GM03348 (cell line): ENCODE results near the gene DZANK1.
"Not testable (repeated sequence)": the region's sequence is repeated elsewhere in the genome, so short reads cannot be mapped to it uniquely, and the experiment has no call there.

Source experiments
- DNase-seq: peaks from one replicate; pipeline ENCODE4 v3.0.0; 2012; ENCODE audit warnings: low spot score

The DZANK1 gene

DNA sequence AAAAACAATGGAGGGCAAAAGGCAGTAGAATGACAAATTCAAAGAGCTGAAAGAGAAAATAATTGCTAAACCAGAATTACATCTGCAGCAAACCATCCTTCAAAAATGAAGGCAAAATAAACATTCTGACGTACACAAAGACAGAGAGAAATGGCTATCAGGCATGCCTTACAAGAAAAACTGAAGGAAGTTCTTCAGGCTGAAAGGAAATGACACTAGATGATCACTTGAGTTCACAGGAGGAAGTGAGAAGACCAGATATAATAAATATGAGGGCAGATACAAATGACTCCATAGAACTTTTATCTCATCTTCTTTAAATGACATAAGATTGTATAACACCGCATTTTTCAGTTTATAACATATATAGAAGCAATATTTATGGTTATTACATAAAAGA lies 30.0 kb downstream of the DZANK1 start:
- no peak for DNase-seq

GRCh38 chr20:18431206-18431605 lies 35.6 kb downstream of the DZANK1 start:
- DNase-seq: no peak

- DNase-seq: no peak
These were observed 36.5 kb downstream of the DZANK1 start for GRCh38 chr20:18430172-18430826.

DNA sequence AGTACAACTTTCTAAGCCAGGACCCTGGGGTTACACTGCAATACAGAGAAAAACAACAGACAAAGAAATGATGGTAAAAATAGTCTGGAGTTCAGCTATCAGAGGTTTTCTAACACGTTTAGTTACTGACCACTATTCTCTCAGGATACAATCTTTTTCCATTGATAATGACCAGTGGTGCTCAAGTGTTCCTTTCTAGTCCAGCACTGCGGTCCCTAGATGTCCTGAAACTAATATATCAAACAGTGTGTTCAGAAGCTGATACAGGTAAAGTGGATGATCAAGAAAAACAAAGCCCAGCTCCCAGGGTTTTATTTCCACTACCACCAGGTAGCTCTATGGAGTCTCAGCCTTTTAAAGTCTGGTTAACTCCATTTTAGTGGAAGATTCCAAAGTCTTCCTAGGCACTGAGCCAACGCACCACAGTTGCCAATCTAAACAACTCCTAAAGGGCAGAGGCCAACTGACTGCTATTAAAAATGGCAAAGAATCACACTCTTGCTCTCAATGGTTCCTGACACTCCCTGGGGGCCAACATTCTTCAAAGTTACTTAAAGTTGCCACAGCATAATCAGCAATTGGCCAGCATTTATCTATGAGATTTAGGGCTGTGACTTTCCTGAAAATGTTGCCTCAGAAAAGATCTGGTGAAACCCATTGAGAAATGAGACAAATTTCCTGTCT lies 38.2 kb downstream of the DZANK1 start:
- DNase-seq: no peak

DNA sequence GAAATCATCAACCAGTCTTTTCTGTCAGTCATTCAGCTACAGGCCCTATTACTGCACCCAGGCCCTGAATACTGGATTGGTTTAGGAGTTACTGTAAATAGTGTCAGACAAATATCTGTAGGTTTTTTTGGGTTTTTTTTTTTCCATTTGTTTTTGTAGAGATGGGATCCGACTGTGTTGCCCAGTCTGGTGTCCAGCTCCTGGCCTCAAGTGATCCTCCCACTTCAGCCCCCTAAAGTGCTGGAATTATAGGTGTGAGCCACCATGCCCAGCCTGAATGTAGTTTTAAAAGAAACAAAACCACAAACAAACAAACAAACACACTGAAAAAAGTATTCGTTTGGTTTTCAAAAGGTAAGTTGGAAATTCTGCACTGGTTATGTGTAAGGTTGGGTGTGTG lies 39.6 kb downstream of the DZANK1 start:
- no peak for DNase-seq

DNA sequence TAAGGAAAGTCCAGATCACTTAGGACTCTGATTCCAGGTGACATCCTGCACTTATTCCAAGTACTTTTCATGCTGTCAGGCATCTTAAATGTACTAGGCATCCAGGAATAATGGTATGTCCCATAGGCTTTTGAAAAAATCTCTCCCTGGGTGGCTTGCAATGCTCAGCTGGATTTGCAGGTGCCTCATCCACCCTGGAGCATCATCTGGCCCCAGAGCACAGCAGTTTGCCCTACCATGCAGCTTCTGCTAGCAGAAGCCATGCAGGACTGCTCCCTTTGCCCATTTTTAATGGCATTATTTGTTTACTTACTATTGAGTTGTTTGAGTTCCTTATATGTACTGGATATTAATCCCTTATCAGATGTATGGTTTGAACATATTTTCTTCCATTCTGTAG lies 45.2 kb downstream of the DZANK1 start:
- DNase-seq: no peak

DNA sequence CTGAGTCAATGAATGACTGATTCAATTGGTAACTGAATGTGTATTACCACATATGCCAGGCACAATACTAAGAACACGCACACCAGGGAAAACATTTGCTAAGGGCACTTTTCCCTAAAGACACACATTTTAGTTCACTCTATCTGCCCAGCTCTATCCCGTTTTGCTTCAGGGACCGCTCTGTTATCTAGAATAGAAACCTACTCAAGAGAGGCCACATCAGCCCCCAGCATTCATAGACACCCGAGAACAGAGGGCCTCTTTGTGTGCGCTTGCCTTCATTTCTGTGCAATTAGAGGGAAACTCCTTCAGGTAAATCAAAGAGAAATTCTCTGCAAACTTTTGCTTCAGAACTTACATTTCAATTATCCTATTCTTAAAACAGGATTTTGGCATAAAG lies 50.3 kb downstream of the DZANK1 start:
- DNase-seq: no peak

GRCh38 chr20:18414140-18414539 lies 52.7 kb downstream of the DZANK1 start:
- no peak for DNase-seq

- no peak for DNase-seq
These were observed 54.5 kb downstream of the DZANK1 start for GRCh38 chr20:18412221-18412901.

DNA sequence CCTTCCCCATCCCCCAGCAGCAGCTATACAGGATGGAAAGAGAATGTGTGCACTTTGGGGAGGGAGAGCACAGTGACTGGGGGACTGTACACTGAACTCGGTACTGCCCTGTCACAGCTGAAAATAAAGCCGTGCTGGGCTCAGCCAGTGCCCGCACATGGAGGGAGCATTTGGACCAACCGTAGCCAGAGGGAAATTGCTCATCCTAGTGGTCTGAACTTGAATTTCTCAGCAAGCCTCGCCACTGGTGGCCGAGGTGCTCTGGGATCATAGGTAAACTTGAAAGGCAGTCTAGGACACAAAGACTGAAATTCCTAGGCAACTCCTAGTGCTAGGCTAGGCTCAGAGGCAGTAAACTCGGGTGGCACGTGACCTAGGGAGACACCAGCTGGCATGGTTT lies 61.0 kb downstream of the DZANK1 start:
- DNase-seq: no peak

DNA sequence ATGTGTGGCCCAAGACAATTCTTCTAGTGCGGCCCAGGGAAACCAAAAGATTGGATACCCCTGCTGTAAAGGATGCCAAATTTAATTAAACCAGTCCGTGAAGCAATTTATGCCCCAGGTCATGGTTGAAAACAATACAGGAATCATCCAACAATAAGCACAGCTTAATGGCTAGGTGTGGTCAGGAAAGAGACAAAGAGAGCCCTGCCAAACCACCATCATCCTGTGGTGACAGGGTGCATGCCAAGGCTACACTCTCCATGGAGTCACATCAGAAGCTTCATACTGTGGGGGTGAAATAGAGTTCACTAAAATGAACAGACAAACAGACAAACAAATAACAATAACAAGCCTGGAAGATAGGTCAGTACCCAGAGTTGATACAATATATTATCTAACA lies 62.7 kb downstream of the DZANK1 start:
- DNase-seq: peak; percentile 23

- DNase-seq: no peak
These were observed 63.6 kb downstream of the DZANK1 start for GRCh38 chr20:18403269-18403668.

DNA sequence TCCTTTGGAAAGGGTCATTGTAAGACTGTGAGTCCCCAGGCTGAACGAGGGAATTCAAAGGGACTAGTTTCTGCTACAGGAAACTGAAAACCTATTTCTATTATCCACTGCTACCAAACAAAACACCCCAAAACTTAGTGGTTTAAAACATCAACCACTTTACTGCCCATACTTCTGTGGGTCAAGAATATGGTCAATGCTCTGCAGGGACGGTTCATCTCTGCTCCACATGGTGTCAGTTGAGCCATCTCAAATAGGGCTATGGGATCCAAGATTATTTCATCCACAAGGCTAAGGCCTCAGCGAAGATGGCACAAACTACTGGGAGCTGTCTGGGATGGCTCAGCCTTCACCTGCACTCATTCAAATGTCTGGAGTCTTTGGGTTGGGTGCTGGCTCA lies 65.5 kb downstream of the DZANK1 start:
- DNase-seq: no peak

- DNase-seq: no peak
These were observed 66.4 kb downstream of the DZANK1 start for GRCh38 chr20:18400460-18400859.

- DNase-seq: not testable (repeated sequence)
These were observed 68.1 kb downstream of the DZANK1 start for GRCh38 chr20:18398713-18399112.

DNA sequence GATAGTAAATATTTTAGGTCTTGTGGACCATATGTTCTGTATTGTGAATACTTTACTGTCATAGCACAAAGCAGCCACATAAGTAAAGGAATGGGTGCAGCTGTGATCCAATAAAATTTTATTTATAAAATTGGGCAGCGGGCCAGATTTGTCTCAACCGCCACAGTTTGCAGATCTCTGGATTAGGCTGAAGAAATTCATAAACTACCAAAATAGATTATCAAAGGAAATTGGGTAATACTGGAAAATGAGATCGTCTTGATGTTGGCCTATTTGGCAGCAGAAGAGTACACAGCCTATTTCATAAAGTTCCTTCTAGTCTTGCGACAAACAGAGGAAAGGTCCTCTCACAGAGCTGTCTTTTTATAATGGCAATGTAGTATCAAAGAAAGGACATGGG lies 69.8 kb downstream of the DZANK1 start:
- DNase-seq: no peak

- no peak for DNase-seq
These were observed 71.3 kb downstream of the DZANK1 start for GRCh38 chr20:18395544-18395943.

DNA sequence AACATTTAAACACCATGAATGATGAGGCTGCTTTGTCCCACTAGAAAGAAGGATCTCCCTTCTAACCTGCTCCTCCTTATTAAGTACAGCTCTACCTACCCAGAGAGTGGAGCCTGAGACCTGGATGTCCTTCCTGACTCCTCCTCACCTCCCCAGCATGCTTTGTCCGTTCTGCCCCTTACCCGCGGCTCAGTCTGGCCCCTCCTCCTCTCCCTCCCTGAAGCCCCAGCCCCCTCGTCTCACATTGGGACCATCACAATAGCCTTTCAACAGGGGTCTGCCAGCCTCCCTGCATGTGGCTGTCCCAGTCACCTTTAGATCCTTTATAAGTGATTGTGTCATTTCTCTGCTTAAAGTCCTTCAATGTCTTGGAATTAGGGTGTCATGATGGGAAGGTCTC lies 72.5 kb downstream of the DZANK1 start:
- no peak for DNase-seq

DNA sequence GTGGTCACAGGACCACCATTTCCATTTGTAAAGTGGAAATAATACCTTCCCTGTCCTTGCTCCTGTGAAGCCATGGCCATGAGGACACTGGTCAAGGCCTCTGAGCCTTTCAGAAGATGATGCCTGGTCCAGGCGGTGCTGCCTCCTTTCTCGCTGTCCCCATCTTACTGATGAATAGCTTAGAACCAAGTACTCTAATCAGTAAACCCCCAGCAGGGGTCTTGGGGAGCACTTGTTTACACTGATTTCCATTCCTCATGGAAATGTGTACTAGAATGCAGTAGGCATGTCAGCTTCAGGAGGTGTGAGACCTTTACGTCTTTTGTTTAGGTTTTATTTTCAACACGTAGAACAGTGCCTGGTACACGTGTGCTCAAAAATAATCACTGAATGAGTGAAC lies 75.1 kb downstream of the DZANK1 start:
- no peak for DNase-seq

DNA sequence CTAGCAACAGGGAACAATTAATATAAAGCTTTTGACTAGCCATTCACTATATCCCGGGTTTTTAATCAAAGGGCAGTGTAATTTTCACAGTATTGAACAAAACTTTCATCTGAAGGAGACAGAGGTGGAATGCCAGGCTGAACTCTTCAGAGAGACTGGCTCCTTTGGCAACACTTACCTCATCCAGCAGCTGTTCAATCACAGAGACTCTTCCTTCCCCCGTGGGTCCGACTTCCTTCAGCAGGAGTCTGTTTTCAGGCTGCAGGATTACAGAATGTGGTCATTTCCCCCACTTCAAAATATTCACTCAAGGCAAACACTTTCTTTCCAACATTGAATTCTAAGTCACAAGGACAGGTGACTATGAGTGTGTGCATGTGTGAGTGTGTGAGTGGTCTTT lies 76.6 kb downstream of the DZANK1 start:
- no peak for DNase-seq

DNA sequence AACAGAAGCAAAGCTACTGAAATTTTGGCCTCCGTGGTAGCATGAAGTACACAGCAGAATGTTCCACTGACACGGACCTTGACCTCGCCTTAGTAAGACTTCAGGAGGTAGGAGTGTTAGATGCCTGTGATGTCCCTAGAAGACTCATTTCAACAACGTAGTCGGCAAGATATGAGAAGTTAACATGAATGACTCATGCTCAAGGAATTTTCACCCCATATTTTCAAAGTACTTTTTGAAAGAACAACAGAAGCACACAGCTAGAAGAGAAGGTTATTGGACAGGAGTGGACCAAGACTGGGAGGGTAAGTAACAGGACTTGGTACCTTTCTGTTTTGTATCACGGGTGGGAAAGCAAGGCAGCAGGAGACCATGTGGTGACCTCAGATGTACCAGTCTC lies 78.0 kb downstream of the DZANK1 start:
- DNase-seq: peak; percentile 17

GRCh38 chr20:18380908-18381529 lies 85.8 kb downstream of the DZANK1 start:
- no peak for DNase-seq

DNA sequence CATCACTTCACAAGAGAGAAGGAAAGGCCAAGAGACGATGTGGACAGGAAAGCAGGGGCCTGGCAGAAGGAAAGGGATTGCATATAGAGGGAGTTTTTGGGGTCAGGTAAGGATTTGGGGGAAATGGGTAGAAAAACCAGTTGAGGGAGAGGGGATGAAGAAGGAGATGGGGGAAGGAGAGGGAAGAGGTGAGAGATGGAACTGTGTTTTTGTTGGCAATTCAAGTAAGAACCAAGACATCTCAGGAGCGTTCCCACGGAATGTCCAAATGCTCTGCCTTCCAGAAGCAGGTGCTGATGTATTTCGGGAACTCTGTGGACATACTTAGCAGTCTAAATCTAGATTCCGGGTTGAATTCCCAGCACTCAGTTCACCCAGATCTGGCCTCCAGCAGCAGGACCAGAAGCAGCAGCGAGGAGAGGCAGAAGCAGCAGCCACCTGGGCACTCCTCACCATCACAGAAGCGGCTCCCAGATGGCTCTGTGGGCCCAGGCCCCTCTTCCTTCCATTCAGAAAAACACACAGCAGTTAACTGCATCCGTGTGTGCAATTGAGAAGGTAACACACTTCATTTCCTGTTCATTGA lies 88.8 kb downstream of the DZANK1 start:
- DNase-seq: no peak
